ENCODE measurements around the gene SPSB4.

The SPSB4 gene

GRCh38 chr3:141123677-141124410 lies 72.7 kb downstream of the SPSB4 start:
- no peak for DNase-seq

- no peak for DNase-seq
These were observed 73.6 kb downstream of the SPSB4 start for GRCh38 chr3:141124715-141125114.

GRCh38 chr3:141125351-141125750 lies 74.2 kb downstream of the SPSB4 start:
- no peak for DNase-seq

DNA sequence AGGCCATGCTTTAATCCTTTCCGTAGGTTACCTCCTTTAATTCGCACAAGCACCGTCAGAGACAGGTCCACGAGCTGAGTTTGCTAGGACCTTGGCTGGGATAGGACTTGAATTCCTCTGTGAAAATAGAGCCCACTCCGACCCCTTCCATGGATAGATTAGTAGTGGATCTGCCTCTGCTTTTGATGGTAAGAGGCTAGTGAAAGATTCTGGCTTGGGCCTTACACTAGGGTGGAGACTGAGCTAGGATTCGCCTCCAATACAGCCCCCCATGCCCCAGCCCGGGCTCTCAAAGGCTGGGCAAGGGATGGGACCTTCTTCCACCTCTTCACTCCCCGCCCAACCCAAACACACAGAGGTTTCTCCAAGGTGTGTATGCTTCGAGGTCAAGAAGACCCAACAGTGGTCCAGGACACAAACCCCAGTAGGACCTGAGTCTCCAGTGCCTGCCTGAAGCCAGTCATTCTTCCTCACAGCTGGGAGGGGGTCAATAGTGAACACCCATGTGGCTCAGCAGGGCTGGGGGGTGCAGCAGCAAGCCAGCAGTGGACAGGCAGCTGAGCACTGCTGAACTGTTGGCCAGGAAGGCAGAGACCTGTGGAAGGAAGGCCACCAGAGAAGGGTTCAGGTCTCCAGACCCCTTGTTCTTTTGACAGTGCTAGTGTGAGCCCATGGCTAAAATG lies 75.7 kb downstream of the SPSB4 start:
- DNase-seq, result no peak

- DNase-seq, result no peak
These were observed 76.4 kb downstream of the SPSB4 start for GRCh38 chr3:141127344-141128125.

DNA sequence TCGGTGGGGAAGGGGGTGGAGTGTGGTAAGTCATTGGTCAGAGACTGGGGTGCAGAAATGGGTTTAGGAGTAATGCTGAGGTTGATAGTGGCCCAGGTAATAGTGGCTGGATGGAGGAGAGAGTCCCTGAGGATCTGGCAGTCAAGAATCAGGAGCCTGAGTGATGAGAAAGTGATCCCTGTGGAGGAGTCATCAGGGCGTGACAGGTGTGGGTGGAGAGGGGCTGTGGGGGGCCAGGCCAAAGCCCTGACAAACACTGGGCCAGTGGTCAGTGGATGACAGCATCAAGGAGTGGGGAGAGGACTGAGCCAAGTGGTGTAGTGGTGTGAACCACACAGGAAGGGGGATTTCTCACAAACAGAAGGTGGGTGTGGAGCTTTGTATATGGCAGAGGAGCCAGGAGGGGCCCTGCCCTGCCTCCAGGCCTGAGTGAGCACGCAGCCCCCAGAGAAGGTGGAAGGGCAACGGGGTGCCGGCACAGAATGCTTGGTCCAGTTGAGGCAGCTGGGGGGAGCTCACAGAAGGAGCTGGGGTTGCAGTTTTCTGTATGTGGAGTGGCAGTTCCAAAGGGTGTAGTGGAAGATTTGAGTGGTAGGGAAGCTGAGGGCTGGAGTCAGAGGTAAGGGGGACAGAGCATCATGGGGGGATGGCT lies 77.1 kb downstream of the SPSB4 start:
- no peak for DNase-seq

DNA sequence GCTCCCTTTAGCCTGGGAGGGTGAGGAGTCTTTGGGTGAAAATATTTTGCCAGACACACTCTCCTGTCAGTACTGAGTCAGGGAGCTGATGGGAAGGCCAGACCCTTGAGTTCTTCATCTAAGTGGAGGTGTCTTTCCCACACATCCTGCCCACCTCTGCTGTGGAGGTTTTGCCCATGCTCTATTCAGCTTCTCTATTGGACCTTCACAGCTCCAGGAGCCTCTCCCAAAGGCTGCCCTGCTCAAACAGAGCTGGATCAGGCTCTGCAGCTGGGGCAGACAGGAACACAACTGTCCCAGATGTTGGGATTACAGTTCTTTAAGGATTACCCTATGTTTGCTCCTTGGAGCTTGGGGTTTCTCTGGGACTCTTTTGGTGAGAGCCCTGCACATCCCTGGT lies 77.9 kb downstream of the SPSB4 start:
- no peak for DNase-seq

DNA sequence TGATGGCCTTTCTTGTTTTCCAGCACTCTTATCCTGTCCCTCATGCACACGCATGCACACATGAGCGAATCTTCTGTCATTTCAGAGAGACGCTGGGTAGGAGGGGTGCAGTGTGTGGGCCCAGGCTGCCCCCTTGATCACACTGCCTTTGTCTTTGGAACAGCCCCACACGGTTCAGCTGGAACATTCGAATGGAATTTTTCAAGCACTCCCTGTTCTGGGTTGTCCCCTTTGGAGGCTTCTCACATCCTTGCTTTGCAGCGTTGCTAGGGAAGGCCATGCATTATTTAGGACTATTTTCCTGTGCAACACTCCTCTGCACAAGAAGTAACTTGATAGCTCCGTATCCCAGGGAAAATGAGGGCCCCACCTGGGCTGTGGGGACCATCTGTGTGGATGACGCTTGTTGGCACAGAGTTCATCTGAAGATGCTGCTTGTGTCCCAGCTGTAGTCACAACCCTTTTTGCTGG lies 78.4 kb downstream of the SPSB4 start:
- no peak for DNase-seq

- no peak for DNase-seq
These were observed 92.4 kb downstream of the SPSB4 start for GRCh38 chr3:141143517-141143916.

- DNase-seq, result no peak
These were observed 95.9 kb downstream of the SPSB4 start for GRCh38 chr3:141146979-141147470.

DNA sequence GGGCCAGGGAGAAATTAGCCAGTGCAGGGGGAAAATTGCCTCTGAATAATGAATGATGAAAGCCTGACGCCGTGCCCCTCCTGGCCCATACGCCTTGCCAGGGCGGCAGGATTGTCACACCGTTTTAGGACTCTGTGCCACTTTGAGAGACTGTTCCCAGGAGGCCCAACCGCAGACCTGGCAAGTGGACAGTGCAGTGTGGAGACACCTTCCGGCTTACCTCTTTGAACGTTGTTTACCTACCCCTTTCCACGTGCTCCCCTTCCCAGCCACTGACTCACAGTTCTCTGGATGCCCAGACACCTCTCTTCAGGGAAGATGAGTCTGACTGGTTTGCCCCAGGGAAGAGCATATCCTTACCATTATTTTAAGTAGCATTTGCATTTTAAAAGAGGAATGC lies 96.5 kb downstream of the SPSB4 start:
- no peak for DNase-seq

GRCh38 chr3:141148169-141148568 lies 97.0 kb downstream of the SPSB4 start:
- DNase-seq, result no peak

- DNase-seq, result no peak
These were observed 97.6 kb downstream of the SPSB4 start for GRCh38 chr3:141148770-141149169.

DNA sequence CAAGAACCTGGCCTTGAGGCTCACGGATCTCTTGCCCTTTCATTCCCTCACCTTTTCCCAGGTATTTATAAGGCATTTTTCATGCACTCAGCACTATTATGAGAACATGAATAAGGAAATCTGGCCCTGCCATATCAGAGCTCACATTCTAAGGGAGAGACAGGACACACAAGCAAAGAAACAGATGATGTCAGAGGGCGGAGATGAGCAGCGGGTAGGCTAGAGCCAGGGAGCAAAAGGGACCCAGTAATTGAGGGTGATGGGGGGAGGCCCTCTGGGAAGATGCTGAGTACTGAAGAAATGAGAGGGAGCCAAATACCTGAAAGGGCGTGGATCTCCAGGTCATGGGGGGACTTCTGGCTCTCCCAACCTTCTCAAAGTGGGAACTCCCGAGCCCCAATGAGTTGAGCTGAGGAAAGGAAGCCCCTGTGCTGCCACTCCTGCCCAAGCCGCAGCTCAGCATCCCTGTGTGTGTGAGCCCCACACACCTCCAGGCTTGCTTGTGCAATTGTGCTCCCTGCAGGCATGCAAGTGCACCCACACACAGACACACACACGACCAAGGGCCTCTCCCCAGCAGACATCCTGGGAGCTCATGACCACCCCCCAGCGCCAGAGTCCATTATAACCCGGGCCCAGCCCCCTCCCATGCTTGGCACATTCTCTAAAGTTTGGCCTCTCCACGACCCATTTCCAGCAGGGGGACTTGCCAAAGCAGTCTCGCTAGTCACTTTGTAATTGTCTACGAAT lies 99.1 kb downstream of the SPSB4 start:
- DNase-seq, result no peak

GRCh38 chr3:141150931-141151330 lies 99.8 kb downstream of the SPSB4 start:
- no peak for DNase-seq

GRCh38 chr3:141151439-141151838 lies 100.3 kb downstream of the SPSB4 start:
- DNase-seq, result no peak

- no peak for DNase-seq
These were observed 101.0 kb downstream of the SPSB4 start for GRCh38 chr3:141152130-141152529.

DNA sequence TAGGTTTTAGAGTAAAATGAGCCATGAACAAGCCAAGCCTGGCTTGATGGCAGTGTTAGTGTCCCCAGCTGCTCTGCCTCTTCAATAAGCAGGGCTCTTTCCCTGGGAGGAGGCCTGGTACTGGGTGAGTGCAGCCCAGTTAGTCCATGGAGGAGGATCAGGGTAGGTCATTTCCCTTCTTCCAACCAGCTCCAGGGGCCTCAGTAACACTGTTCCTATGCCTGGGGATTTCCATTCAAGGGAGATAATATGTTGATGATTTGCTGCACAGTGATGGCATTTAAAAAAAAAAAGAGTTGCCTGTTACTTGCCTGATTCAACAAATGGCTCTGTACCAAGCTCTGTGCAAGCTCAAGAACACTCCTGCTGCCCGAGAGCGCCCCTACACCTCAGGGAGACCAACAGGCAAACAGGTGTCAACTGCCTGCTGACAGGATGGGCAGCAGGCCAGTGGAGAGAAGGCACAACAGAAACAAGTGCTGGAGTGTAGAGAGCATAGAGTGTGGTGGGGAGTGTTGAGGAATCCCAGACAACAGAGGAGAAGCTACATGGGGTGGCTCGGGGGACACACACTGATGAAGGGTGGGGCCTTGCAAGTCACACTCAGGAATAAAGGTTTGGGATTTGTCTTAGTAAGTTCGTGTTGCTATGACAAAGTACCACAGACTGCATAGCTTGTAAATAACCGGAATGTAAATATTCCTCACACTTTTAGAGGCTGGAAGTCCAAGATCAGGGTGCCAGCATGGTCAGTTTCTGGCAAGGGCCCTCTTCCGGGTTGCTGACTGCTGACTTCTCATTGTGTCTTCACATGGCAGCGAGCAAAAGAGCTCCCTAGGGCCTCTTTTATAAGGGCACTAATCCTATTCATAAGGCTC lies 101.9 kb downstream of the SPSB4 start:
- no peak for DNase-seq

GRCh38 chr3:141153679-141153966 lies 102.5 kb downstream of the SPSB4 start:
- DNase-seq, result no peak

GRCh38 chr3:141164852-141165251 lies 113.7 kb downstream of the SPSB4 start:
- DNase-seq, result no peak

- DNase-seq, result no peak
These were observed 116.5 kb downstream of the SPSB4 start for GRCh38 chr3:141167681-141168080.
